SK-N-SH (cell line): ENCODE data around the gene TRAFD1. TPM values are rescaled to one million over a fixed set of nuclear protein-coding genes. Genes with fewer than 3 reads are reported as not detected.

Experiments
- CTCF ChIA-PET: fragments of 300-600, 350-600 bp; formaldehyde crosslinking; extraction: SDS; loops from one replicate; lab custom pipeline; 2021; lab: Yijun Ruan, JAX
- POLR2A ChIA-PET: fragments of 350-600 bp; sonication (Branson Sonifier 250); formaldehyde crosslinking; extraction: SDS; loops from one replicate; lab custom pipeline; 2020; ENCODE audit warnings: antibody characterized with exemption, inconsistent platforms; lab: Yijun Ruan, JAX
- DNase-seq: peaks from one replicate; pipeline ENCODE4 v3.0.0; 2012
- H2AFZ ChIP-seq: fragments of 200-600 bp; sonication (generic); 2 replicates; pipeline ENCODE4 v1.8.1; 2016; ENCODE audit warnings: antibody characterized with exemption, mild to moderate bottlenecking, low read depth
- H3F3A ChIP-seq: fragments of 200-600 bp; sonication (generic); replicated peaks from 2 replicates; pipeline ENCODE3; 2016; ENCODE audit warnings: antibody characterized with exemption, mild to moderate bottlenecking; ENCODE audit not compliant: insufficient read depth
- H3K27ac ChIP-seq, 2 experiments: fragments of 200-500 bp in 1 of 2; fragments of 200-600 bp in 1 of 2; sonication (Bioruptor generic) in 1 of 2; sonication (generic), shearing (Covaris generic) in 1 of 2; 2 replicates each; pipeline versions ENCODE4 v1.5.1 to v1.6.1; 2014 to 2016; ENCODE audit warnings: low read depth in 2 of 2, inconsistent platforms in 1 of 2, low read length in 1 of 2, mild to moderate bottlenecking in 1 of 2, mixed read lengths in 1 of 2
- H3K27me3 ChIP-seq: fragments of 200-600 bp; sonication (generic), shearing (Covaris generic); 2 replicates; pipeline ENCODE4 v1.6.1; 2016; ENCODE audit warnings: mixed run types; ENCODE audit not compliant: insufficient read depth
- H3K36me3 ChIP-seq, 2 experiments: fragments of 200-500 bp in 1 of 2; fragments of 200-600 bp in 1 of 2; sonication (Bioruptor generic) in 1 of 2; sonication (generic) in 1 of 2; replicated peaks in 1 of 2; 2 replicates each; pipeline versions ENCODE3 to v1.5.1; 2014 to 2016; ENCODE audit warnings: low read length in 1 of 2, mild to moderate bottlenecking in 1 of 2; ENCODE audit not compliant: insufficient read depth in 2 of 2, control insufficient read depth in 1 of 2
- H3K4me1 ChIP-seq, 2 experiments: fragments of 200-500 bp in 1 of 2; fragments of 200-600 bp in 1 of 2; sonication (Bioruptor generic) in 1 of 2; sonication (generic), shearing (Covaris generic) in 1 of 2; 2 replicates each; pipeline versions ENCODE4 v1.5.1 to v1.6.1; 2014 to 2016; ENCODE audit warnings: low read depth in 1 of 2, low read length in 1 of 2, mixed run types in 1 of 2; ENCODE audit not compliant: insufficient read depth in 2 of 2, control insufficient read depth in 1 of 2
- H3K4me2 ChIP-seq: fragments of 200-600 bp; sonication (generic), shearing (Covaris generic); 2 replicates; pipeline ENCODE4 v1.6.1; 2017; ENCODE audit warnings: mixed run types
- H3K4me3 ChIP-seq, 2 experiments: fragments of 200-500 bp in 1 of 2; fragments of 200-600 bp in 1 of 2; sonication (Bioruptor generic) in 1 of 2; sonication (generic), shearing (Covaris generic) in 1 of 2; 2 replicates each; pipeline versions ENCODE4 v1.5.1 to v1.8.1; 2014 to 2016; ENCODE audit warnings: low read depth in 2 of 2, inconsistent platforms in 1 of 2, low read length in 1 of 2, mild to moderate bottlenecking in 1 of 2, mixed read lengths in 1 of 2, moderate library complexity in 1 of 2
- H3K79me2 ChIP-seq: fragments of 200-600 bp; sonication (generic); 2 replicates; pipeline ENCODE4 v1.8.1; 2017; ENCODE audit warnings: mild to moderate bottlenecking; ENCODE audit not compliant: insufficient read depth
- H3K9ac ChIP-seq: fragments of 200-600 bp; sonication (generic); 2 replicates; pipeline ENCODE4 v1.6.1; 2017; ENCODE audit warnings: mixed run types
- H3K9me2 ChIP-seq: fragments of 200-600 bp; sonication (generic); 2 replicates; pipeline ENCODE4 v1.6.1; 2017; ENCODE audit warnings: mixed run types
- H3K9me3 ChIP-seq: fragments of 200-600 bp; sonication (generic); 2 replicates; pipeline ENCODE4 v1.6.1; 2017; ENCODE audit warnings: mixed run types, mild to moderate bottlenecking, moderate library complexity
- H4K20me1 ChIP-seq: fragments of 200-600 bp; sonication (generic); 2 replicates; pipeline ENCODE4 v1.6.1; 2017; ENCODE audit warnings: mild to moderate bottlenecking, mixed run types; ENCODE audit not compliant: insufficient read depth
- CHD2 ChIP-seq: fragments of 150-350 bp; IDR thresholded peaks from 2 replicates; pipeline ENCODE4 v1.6.1; 2018; ENCODE audit warnings: low read length; ENCODE audit not compliant: partially characterized antibody
- ELF1 ChIP-seq: IDR thresholded peaks from 2 replicates; pipeline ENCODE4 v1.4.0; 2012
- FOXJ3 ChIP-seq: sonication (generic); formaldehyde crosslinking; IDR thresholded peaks from 2 replicates; pipeline ENCODE4 v1.5.1; 2020; ENCODE audit warnings: mild to moderate bottlenecking, missing genetic modification reagents
- GABPA ChIP-seq: IDR thresholded peaks from 2 replicates; pipeline ENCODE4 v1.4.0; 2012; ENCODE audit warnings: low read depth, mild to moderate bottlenecking
- IRF3 ChIP-seq: fragments of 150-350 bp; IDR thresholded peaks from 2 replicates; pipeline ENCODE4 v1.6.1; 2016; ENCODE audit warnings: mild to moderate bottlenecking, low read depth, low read length
- MXI1 ChIP-seq: IDR thresholded peaks from 2 replicates; pipeline ENCODE4 v1.6.1; 2012; ENCODE audit warnings: mild to moderate bottlenecking, low read depth, low read length, improper control_type of control experiment
- REST ChIP-seq: IDR thresholded peaks from 2 replicates; pipeline ENCODE4 v1.6.1; 2012; ENCODE audit warnings: mild to moderate bottlenecking, low read depth, low read length, moderate library complexity
- RFX5 ChIP-seq: IDR thresholded peaks from 2 replicates; pipeline ENCODE4 v1.6.1; 2012; ENCODE audit warnings: mild to moderate bottlenecking, improper control_type of control experiment, low read length
- SIN3A ChIP-seq: IDR thresholded peaks from 2 replicates; pipeline ENCODE4 v1.6.1; 2012; ENCODE audit warnings: low read depth, mild to moderate bottlenecking, low read length, moderate library complexity, borderline replicate concordance
- TEAD4 ChIP-seq: IDR thresholded peaks from 2 replicates; pipeline ENCODE4 v1.4.0; 2012; ENCODE audit warnings: mild to moderate bottlenecking, borderline replicate concordance; ENCODE audit not compliant: insufficient read depth
- USF2 ChIP-seq: fragments of 150-350 bp; IDR thresholded peaks from 2 replicates; pipeline ENCODE4 v1.6.1; 2017; ENCODE audit warnings: antibody characterized with exemption, low read length, low read depth, borderline replicate concordance
- WGBS: methylation state at CpG from one replicate; pipeline ENCODE4 v1.1.6; 2017; ENCODE audit warnings: low lambda C conversion rate; 5-methylcytosine and 5-hydroxymethylcytosine counted together
- polyA plus RNA-seq, 3 experiments: library from polyadenylated mRNA; depleted of rRNA; stranded (reverse); fragments of >200 nt; gene quantifications; 2 replicates each; pipeline ENCODE4 v1.2.3, GENCODE V29; 2012
- TF ChIP-seq, protein P1 (sequence below): IDR thresholded peaks from 2 replicates; pipeline ENCODE4; 2012

The TRAFD1 gene
- polyA plus RNA-seq, 1 of the 3 experiments (the other 2 are of a cell fraction), result 12.4 TPM

DNA sequence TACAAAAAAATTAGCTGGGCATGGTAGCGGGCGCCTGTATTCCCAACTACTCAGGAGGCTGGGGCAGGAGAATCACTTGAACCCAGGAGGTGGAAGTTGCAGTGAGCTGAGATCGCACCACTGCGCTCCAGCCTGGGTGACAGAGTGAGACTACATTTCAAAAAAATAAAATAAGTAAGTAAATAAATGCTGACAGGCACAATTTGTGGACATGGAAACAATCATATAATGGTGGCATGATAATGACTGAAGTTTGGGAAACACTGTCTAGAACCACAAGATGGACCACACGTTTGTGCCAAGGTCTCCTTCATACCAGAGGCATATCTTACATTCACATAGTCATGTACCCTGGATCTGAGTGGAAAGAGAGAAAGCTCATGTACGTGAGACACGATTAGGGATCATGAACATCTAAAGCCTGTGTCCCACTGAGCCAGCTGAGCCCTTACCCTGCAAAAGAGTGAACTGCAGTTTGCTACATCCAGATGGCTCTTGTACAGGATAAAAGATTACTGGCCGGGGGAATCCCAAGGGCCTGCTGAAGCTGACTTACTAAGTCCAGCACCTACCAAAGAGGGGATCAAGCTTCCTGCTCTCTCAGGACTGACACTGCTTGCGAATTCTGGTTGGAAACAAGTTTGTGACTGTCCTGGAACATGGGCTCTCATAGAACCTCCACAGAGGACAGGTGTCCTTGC is 62.9 kb downstream of the TRAFD1 start (continued):
- no peak for TF ChIP-seq SIN3A

DNA sequence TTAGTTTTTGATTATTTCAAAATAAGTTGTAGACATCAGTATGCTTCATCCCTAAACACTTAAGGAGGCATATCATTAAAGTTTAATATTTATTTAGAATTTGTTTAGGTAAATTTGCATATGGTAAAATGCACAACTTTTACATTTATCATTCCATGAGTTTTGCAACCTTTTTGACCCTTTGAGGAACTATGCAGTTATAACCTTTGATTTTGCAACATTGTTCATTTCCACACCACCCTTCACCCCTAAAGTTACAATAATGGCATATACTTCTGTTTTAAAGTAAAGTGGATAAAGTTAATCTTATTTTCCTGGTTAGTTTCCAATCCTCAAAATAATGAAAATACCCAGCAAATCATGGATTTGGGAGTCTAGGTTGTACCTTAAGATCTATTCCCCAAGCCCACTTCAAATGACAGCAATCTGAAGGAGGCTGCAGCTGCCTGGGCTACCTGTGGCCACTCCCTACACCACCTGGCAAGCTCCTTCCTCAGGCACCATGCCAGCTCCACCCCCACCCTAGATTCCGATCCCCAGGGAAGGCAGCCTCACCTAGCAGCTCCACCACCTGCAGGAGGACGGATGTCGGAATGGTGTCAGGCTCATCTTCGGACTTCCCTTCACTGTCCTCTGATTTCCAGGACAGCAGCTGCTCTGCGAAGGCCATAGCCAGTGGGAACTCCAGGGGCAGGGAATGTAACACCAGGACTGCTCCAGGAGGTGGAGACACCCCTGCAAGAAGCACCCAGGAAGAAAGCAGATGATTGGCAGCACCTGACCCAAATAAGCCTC is 65.1 kb downstream of the TRAFD1 start:
- no peak overlapping the region for H3K27ac ChIP-seq
- H4K20me1 ChIP-seq, result no peaks in the 10 kb centered on the region
- H3K36me3 ChIP-seq, result peaks cover 9 to 55% of the 10 kb centered on the region in 2 experiments
- H3K4me2 ChIP-seq, result no peak overlapping the region
- no peaks in the 10 kb centered on the region for H3F3A ChIP-seq
- no peaks in the 10 kb centered on the region for H3K9me3 ChIP-seq
- WGBS, result 86% methylated on average over 5 of the region's 5 CpGs
- no peak for DNase-seq
- H2AFZ ChIP-seq, result no peak overlapping the region
- no peaks in the 10 kb centered on the region for H3K27me3 ChIP-seq
- no peak overlapping the region for H3K4me3 ChIP-seq
- H3K9me2 ChIP-seq, result no peaks in the 10 kb centered on the region
- TF ChIP-seq CHD2 (no peak), TEAD4 (no peak), USF2 (no peak), GABPA (no peak), REST (no peak), RFX5 (no peak), MXI1 (no peak), SIN3A (no peak), FOXJ3 (CRISPR knock-in tag) (no peak), IRF3 (no peak), ELF1 (no peak)
- TF ChIP-seq, protein P1, sequence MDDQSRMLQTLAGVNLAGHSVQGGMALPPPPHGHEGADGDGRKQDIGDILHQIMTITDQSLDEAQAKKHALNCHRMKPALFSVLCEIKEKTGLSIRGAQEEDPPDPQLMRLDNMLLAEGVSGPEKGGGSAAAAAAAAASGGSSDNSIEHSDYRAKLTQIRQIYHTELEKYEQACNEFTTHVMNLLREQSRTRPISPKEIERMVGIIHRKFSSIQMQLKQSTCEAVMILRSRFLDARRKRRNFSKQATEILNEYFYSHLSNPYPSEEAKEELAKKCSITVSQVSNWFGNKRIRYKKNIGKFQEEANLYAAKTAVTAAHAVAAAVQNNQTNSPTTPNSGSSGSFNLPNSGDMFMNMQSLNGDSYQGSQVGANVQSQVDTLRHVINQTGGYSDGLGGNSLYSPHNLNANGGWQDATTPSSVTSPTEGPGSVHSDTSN, result no peak
- H3K9ac ChIP-seq, result no peak overlapping the region
- no peaks in the 10 kb centered on the region for H3K4me1 ChIP-seq
- ChIA-PET POLR2A (no interaction called here), CTCF (interaction anchor here (0.6 kb wide), 1 partner anchor 9 kb away, joined by 3 read pairs; no protein-coding TSS in a partner anchor)
- no peaks in the 10 kb centered on the region for H3K79me2 ChIP-seq
